ENCODE results near the gene CTSO. TPM values are rescaled to one million over a fixed set of nuclear protein-coding genes. Genes with fewer than 3 reads are reported as not detected.
"Not testable (repeated sequence)": the region's sequence is repeated elsewhere in the genome, so short reads cannot be mapped to it uniquely, and the experiment has no call there.

The CTSO gene
- total RNA-seq, 1 donor = 10.8 TPM

DNA sequence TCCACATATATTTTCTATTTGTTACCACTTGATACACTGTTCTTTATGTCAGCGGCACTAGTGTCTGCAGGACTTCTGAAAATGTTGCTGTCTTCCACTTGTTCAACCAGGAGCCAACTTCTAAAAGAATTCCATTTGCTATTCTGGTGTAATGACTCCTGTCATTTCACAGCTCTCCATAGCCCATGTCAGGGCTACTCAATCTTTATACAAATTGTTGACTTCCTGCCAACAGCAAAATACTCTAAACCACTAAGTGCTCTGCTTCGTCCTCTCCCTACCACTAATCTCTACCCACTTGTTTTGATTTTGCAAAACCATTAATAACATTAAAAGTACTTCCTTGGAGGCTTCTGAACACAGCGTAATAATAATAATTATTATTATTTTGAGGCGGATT is 7.2 kb downstream of the CTSO start:
- TF ChIP-seq, protein P1, sequence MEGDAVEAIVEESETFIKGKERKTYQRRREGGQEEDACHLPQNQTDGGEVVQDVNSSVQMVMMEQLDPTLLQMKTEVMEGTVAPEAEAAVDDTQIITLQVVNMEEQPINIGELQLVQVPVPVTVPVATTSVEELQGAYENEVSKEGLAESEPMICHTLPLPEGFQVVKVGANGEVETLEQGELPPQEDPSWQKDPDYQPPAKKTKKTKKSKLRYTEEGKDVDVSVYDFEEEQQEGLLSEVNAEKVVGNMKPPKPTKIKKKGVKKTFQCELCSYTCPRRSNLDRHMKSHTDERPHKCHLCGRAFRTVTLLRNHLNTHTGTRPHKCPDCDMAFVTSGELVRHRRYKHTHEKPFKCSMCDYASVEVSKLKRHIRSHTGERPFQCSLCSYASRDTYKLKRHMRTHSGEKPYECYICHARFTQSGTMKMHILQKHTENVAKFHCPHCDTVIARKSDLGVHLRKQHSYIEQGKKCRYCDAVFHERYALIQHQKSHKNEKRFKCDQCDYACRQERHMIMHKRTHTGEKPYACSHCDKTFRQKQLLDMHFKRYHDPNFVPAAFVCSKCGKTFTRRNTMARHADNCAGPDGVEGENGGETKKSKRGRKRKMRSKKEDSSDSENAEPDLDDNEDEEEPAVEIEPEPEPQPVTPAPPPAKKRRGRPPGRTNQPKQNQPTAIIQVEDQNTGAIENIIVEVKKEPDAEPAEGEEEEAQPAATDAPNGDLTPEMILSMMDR (IDR thresholded peaks at IDR 0.05; ENCODE audit: insufficient read depth, low read depth, low read length) = no peak
- H3K4me3 ChIP-seq (ENCODE audit: low read depth, low read length) = no peak overlapping the region
- no peak for DNase-seq (ENCODE audit: low read depth)

DNA sequence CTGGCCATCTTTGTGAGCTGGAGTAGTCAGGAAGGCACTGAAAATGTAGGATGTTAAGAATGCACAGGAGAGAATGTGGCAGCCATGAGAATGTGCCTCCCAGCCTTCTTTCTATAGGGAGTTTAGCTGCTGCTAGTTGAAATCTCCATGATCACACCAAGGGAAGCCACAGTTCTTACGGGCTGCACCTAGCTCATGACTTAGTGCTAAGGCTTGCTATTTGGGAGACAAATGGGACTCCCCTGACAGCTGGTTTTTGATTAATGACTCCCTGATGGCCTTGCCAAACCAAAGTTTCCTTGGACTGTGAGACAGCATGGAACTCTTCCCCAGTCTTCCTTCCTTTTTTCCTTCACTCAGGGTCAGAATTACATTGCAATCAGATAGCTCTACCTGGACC is 9.2 kb downstream of the CTSO start:
- TF ChIP-seq, protein P1 (IDR thresholded peaks at IDR 0.05; ENCODE audit: insufficient read depth, low read depth, low read length) = no peak
- DNase-seq (ENCODE audit: low read depth) = no peak
- H3K4me3 ChIP-seq (ENCODE audit: low read depth, low read length) = no peak overlapping the region

DNA sequence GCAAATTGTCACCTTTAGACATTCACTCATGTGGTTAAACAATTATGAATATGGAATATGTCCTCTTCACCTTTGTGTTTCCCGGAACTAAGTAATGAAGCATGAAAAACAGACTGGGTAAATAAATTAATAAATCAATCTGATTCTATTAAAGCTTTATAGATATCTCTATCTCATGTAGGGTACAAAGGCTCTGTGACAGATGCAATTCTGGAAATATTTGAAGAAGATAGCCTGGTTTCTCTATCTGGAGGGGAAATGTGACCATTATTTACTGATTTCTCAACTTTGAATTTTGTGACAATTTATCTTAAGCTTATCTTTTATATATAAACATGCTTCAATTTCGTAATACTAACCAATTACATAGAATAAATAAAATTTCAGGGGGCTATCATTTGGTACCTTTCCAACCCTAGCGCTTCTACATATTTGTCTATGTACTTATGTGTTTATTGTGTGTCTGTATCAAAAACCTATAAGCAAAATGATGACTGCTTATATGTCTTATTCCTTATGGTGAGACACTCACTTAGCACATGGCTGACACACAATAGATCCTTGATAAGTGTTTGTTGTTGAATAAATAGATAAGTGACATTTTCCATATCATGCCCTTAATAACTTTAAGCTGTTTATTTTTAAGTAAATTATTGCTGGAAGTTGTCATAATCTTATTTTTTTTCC is 9.9 kb downstream of the CTSO start:
- H3K4me3 ChIP-seq (ENCODE audit: low read depth, low read length) = no peak overlapping the region
- TF ChIP-seq, protein P1 (IDR thresholded peaks at IDR 0.05; ENCODE audit: insufficient read depth, low read depth, low read length) = no peak
- DNase-seq (ENCODE audit: low read depth) = no peak

DNA sequence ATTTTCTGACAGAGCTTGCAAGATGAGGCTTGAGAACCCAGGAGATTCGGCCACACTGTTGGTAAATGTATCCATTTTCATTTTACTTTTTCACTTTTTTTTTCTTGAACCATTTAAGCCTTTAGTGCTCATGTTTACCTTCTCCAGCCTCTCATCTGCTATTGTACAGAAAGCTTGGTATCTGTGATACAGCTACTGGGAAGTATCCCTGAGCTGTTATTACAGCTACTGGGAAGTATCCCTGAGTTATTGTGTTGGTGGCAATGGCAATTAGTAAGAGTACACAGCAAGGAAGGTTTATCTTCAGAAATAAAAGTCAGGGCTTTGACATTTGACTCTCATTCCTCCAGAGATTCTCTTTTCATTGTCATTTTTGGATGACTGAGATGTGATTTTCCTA is 11.8 kb downstream of the CTSO start:
- H3K4me3 ChIP-seq (ENCODE audit: low read depth, low read length) = no peak overlapping the region
- no peak for DNase-seq (ENCODE audit: low read depth)
- TF ChIP-seq, protein P1 (IDR thresholded peaks at IDR 0.05; ENCODE audit: insufficient read depth, low read depth, low read length) = no peak

DNA sequence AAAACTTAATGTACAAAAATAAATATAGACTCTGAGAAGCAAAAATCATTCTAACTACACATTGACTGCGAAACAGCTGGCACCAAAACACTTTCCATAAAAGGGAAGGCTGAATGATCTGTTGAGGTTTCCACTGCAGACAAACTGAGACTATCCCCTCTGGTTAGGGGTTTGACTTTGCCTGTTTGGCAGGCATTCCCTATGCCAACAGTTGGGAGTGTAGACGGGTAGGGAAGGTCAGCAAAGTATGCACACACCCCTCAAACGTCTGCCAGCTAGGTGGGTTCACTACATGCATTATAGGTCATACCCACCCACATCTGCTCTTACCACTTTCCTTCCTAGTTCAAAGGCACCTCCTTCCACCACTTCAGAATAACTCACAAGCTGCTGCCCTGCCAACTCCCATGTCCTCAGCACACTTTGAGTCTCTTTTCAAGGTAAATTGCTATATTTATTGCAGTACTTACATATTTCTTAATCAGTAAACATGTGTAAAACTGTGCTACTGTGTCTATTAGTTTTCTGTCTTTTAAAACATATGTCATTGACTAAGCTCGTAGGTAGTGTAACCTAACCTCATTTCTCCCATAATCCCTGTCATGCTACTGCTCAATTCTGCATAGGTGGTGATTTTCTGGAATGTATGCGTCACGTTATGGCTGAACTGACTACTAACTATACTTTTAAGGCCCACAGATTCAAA is 12.4 kb downstream of the CTSO start:
- no peak for DNase-seq (ENCODE audit: low read depth)
- TF ChIP-seq, protein P1 (IDR thresholded peaks at IDR 0.05; ENCODE audit: insufficient read depth, low read depth, low read length) = no peak
- H3K4me3 ChIP-seq (ENCODE audit: low read depth, low read length) = no peak overlapping the region

DNA sequence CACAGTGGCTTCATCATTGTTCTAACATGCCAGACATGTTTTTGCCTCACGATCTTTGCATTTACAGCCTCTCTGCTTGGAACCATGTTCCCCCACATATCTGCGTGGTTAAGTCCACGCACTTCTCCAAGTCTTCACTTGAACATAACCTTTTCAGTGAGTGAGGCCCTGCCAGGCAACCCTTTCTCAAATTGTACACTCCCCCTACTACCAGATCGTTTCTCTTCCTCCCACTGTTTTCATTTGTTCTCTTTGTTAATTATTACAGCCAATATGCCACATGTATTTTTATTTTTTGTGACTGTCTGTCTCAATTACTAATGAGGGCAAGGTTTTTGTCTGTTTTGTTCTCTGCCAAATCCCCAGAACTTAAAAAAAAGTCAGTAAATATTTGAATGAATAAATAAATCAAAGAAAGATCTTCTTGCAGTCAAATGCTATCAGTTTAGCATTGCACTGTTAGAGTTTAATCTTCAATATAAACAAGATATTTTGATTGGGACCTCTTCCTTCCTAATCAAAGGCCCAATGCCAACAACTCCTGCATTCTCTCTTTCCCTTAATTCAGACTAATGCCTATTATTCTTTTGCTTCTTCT is 18.2 kb downstream of the CTSO start:
- TF ChIP-seq, protein P1 (IDR thresholded peaks at IDR 0.05; ENCODE audit: insufficient read depth, low read depth, low read length) = no peak
- H3K4me3 ChIP-seq (ENCODE audit: low read depth, low read length) = no peak overlapping the region

DNA sequence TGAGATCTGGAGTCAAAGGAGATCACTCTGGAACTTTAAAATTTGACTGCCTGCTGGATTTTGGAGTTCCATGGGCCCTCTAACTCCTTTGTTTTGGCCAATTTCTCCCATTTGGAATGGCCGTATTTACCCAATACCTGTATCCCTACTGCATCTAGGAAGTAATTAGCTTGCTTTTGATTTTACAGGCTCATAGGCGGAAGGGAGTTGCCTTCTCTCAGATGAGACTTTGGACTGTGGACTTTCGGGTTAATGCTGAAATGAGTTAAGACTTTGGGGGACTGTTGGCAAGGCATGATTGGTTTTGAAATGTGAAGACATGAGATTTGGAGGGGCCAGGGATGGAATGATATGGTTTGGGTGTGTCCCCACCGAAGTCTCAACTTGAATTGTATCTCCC is 19.0 kb downstream of the CTSO start:
- not testable (repeated sequence) for H3K4me3 ChIP-seq (ENCODE audit: low read depth, low read length); DNase-seq (ENCODE audit: low read depth)

More for the DNA sequence above, 18.2 kb downstream of the CTSO start:
- no peak for DNase-seq (ENCODE audit: low read depth)
